Activated CD8-positive, alpha-beta memory T cell treated with anti-CD3 and anti-CD28 coated beads, Interleukin-2, amount 10 ng/mL, durations not matched to agents 7 days and 5 days (primary cell): ENCODE results near the gene CCDC68. TPM values are rescaled to one million over a fixed set of nuclear protein-coding genes. Genes with fewer than 3 reads are reported as not detected.
"Not testable (repeated sequence)": the region's sequence is repeated elsewhere in the genome, so short reads cannot be mapped to it uniquely, and the experiment has no call there.

Source experiments
- ATAC-seq: fragments of 150-1000 bp; cut with Tn5 transposase; one replicate; pipeline ENCODE4 v1.10.0; 2021; ENCODE audit warnings: moderate library complexity
- CTCF ChIA-PET: fragments of 350-600 bp; sonication (Branson Sonifier 250); formaldehyde crosslinking; loops from one replicate; lab custom pipeline; 2021; ENCODE audit warnings: antibody characterized with exemption; lab: Charles Lee
- DNase-seq: peaks from one replicate; pipeline ENCODE4 v3.0.0-alpha.2; 2020
- H3K27ac Mint-ChIP-seq: one replicate; pipeline ENCODE4 v1.8.0; 2021; ENCODE audit warnings: mild to moderate bottlenecking, mixed read lengths
- H3K27me3 Mint-ChIP-seq: one replicate; pipeline ENCODE4 v1.8.0; 2021; ENCODE audit warnings: mixed read lengths
- H3K36me3 Mint-ChIP-seq: one replicate; pipeline ENCODE4 v1.8.0; 2021; ENCODE audit warnings: mild to moderate bottlenecking, mixed read lengths
- H3K4me1 Mint-ChIP-seq: one replicate; pipeline ENCODE4 v1.8.0; 2021; ENCODE audit warnings: mixed read lengths
- H3K4me3 Mint-ChIP-seq: one replicate; pipeline ENCODE4 v1.8.0; 2021; ENCODE audit warnings: mild to moderate bottlenecking, moderate library complexity, mixed read lengths
- H3K9me3 Mint-ChIP-seq: one replicate; pipeline ENCODE4 v1.8.0; 2022; ENCODE audit warnings: low read depth, mixed read lengths
- total RNA-seq, 2 experiments: library from RNA; stranded (reverse); gene quantifications; one replicate each; pipeline ENCODE4 v1.2.3, GENCODE V29; 2021

CCDC68 gene
- total RNA-seq, 2 experiments from 2014 or later: not detected

DNA sequence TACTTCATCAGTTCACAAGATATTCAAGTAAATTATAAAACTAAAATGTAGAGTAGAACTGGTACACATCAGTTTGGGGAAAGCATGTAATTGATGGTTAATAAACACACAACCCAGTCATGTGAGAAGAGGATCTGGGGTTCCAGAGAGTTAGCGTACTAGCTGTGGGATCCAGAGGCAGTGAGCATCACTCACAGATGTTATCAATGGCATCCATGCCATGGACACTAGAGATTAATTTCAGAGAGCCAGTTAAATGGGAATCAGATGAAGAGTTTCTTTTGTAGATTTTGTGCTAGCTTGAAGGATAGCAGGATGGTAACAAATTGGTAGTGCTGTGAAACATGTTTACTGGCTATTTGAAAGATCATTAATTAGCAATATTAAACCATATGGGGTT, 21.8 kb upstream of the CCDC68 start:
- ATAC-seq: no peak
- CTCF ChIA-PET: no interaction called here
- Mint-ChIP-seq H3K9me3 (no peaks in the 10 kb centered on the region), H3K4me1 (no peaks in the 10 kb centered on the region), H3K27ac (no peak overlapping the region), H3K4me3 (no peak overlapping the region), H3K36me3 (no peaks in the 10 kb centered on the region), H3K27me3 (peaks cover 18% of the 10 kb centered on the region)
- no peak for DNase-seq

DNA sequence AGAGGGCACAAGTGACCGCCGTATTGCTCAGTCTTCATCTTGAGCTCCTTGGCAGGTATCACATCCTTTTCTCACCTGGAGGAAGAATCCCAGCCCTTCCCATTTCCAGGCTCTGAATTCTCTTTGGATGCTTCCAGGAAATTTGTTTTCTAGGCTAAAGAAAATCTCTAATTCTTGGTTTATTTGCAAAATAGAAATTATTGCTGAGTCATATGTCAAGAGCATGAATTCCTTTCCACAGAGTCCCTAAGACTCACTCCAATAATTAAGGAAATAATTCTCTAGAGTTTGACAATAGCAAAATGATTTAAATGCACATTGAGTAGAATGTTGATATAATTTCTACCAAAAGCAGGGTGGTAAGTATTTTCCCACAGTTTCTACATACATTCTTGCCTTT, 16.3 kb upstream of the CCDC68 start:
- H3K27me3 Mint-ChIP-seq: peaks cover 18% of the 10 kb centered on the region

DNA sequence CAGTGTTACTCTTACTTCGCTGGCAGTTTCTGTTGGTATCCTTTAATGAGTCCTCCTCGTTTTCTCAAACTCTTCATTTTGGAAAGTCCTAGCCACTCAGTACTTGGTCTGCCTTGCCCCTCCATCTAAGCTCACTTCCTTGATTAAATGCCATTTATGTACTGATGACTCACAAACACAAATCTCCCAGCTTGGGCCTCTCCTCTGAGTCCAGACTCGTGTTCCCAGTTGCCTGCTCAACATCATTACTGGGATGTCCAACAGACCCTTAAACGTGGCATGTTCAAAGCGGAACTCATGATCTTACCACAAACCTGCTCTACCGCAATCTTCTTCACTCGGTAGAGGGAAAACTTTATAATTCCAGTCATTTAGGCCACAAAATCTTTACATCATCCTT, 13.8 kb upstream of the CCDC68 start:
- CTCF ChIA-PET: no interaction called here
- Mint-ChIP-seq H3K36me3 (no peaks in the 10 kb centered on the region), H3K4me1 (no peaks in the 10 kb centered on the region), H3K9me3 (no peaks in the 10 kb centered on the region), H3K27me3 (peaks cover 5% of the 10 kb centered on the region), H3K27ac (no peak overlapping the region), H3K4me3 (no peak overlapping the region)
- no peak for ATAC-seq
- DNase-seq: no peak

More for the DNA sequence above, 16.3 kb upstream of the CCDC68 start:
- ATAC-seq (no peak), DNase-seq (no peak)
- CTCF ChIA-PET: no interaction called here
- no peaks in the 10 kb centered on the region for H3K4me1 Mint-ChIP-seq
- no peak overlapping the region for H3K27ac Mint-ChIP-seq
- H3K4me3 Mint-ChIP-seq: no peak overlapping the region
- no peaks in the 10 kb centered on the region for H3K36me3 Mint-ChIP-seq
- no peaks in the 10 kb centered on the region for H3K9me3 Mint-ChIP-seq

DNA sequence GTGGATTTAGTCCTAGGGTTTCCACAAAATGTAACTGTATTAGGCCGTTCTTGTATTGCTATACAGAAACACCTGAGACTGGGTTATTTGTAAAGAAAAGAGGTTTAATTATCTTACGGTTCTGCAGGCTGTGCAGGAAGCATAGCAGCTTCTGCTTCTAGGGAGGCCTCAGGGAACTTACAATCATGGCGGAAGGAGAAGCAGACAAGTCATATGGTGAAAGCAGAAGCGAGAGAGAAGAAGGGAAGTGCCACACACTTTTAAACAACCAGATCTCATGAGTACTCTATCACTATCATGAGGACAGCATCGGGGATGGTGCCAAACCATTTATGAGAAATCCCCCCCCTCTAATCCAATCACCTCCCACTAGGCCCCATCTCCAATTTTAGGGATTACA, 9.5 kb upstream of the CCDC68 start:
- DNase-seq: no peak
- H3K9me3 Mint-ChIP-seq: no peaks in the 10 kb centered on the region
- CTCF ChIA-PET: no interaction called here

DNA sequence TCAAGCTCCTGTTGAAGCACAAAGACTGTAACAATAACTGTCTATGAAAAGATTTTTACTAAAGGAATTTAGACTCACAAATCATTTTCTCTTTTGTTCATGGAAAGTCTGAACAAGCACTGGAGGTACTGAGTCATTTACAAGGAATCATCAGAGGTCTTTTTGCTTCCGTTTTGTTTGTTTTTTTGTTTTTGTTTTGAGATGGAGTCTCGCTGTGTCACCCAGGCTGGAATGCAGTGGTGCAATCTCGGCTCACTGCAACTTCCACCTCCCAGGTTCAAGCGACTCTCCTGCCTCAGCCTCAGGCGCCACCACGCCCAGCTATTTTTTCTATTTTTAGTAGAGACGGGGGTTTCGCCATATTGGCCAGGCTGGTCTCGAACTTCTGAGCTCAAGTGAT, 9.0 kb upstream of the CCDC68 start:
- ATAC-seq, DNase-seq, H3K4me3 Mint-ChIP-seq, H3K36me3 Mint-ChIP-seq, H3K9me3 Mint-ChIP-seq, CTCF ChIA-PET, H3K4me1 Mint-ChIP-seq, H3K27ac Mint-ChIP-seq: not testable (repeated sequence)
- peaks cover 15% of the 10 kb centered on the region for H3K27me3 Mint-ChIP-seq

More for the DNA sequence above, 9.5 kb upstream of the CCDC68 start:
- ATAC-seq: no peak
- H3K4me3 Mint-ChIP-seq: no peak overlapping the region
- H3K27ac Mint-ChIP-seq: no peak overlapping the region
- no peaks in the 10 kb centered on the region for H3K36me3 Mint-ChIP-seq
- peaks cover 11% of the 10 kb centered on the region for H3K27me3 Mint-ChIP-seq
- H3K4me1 Mint-ChIP-seq: no peaks in the 10 kb centered on the region

DNA sequence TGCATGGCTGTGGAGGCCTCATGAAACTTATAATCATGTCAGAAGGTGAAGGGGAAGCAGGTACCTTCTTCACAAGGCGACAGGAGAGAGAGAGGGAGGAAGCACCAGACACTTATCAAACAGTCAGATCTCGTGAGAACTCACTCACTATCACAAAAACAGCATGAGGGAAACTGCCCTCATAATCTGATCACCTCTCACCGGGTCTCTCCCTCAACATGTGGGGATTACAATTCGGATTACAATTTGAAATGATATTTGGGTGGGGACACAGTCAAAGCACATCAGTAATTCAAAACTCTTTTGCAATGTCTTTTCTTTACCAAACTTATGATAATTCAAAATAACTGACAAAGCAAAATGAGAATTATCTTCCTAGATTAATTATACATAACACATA, 8.5 kb upstream of the CCDC68 start:
- Mint-ChIP-seq H3K4me1 (no peaks in the 10 kb centered on the region), H3K27me3 (peaks cover 16% of the 10 kb centered on the region), H3K4me3 (no peak overlapping the region), H3K9me3 (no peaks in the 10 kb centered on the region), H3K36me3 (no peaks in the 10 kb centered on the region), H3K27ac (no peak overlapping the region)
- no peak for ATAC-seq
- no peak for DNase-seq
- CTCF ChIA-PET: no interaction called here

DNA sequence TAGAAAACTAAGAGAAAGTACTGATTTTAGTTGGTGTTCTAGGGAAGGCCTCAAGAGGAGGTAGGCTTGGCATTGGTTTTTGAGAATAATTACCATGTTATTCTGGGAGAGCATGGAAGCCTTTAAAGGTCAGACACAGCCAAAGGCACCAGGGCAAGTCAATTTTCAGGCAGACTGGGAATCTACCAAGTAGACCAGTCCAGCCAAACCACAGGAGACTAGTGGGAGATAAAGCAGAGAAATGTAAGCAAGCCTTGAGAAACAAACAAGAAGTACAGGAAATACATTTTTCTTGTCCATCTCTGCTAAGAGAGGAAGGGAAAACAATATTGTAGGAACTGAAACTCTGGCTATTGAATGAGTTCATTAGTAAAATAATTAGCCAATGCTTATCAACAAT, 5.5 kb upstream of the CCDC68 start:
- CTCF ChIA-PET: no interaction called here
- Mint-ChIP-seq H3K36me3 (peaks cover 1% of the 10 kb centered on the region), H3K4me3 (no peak overlapping the region), H3K4me1 (no peaks in the 10 kb centered on the region), H3K27ac (no peak overlapping the region), H3K9me3 (no peaks in the 10 kb centered on the region), H3K27me3 (peaks cover 38% of the 10 kb centered on the region)
- ATAC-seq (no peak), DNase-seq (no peak)

DNA sequence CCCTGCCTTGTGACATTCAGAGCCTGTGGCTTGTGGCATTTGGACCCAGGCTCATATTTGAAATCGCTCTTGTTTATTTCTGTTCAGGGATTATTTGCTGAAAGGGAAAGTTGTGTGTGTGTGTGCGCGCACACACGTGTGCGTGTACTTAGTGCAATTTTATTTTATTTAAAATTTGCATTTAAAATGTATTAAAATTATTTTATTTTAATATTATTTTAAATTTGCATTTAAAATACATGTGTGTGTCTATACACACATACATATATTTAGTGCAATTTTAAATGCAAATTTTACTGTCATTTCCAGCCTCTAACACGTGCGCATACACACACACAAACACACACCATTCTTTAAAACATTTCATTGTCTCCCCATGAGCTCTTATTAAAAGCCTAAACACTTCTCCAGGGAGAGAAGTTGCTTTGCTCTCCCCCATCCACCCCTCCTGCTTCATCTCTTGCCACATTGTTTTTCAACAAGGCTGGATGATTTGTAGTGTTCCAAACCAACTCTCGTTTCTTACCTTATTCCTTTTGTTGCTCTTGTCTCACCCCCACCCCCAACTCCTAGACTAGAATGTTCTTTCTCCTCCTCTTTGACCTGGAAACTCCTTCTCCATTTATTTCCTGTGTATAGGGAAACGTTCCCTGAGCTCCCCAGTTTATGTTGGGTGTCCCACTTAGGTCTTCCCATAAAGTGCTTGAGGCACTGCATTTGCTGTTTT, 3.8 kb upstream of the CCDC68 start:
- ATAC-seq: no peak
- no peak for DNase-seq
- Mint-ChIP-seq H3K4me3 (no peak overlapping the region), H3K36me3 (peaks cover 1% of the 10 kb centered on the region), H3K4me1 (peaks cover 2% of the 10 kb centered on the region), H3K9me3 (no peaks in the 10 kb centered on the region), H3K27ac (no peak overlapping the region), H3K27me3 (peaks cover 49% of the 10 kb centered on the region)
- CTCF ChIA-PET: no interaction called here

DNA sequence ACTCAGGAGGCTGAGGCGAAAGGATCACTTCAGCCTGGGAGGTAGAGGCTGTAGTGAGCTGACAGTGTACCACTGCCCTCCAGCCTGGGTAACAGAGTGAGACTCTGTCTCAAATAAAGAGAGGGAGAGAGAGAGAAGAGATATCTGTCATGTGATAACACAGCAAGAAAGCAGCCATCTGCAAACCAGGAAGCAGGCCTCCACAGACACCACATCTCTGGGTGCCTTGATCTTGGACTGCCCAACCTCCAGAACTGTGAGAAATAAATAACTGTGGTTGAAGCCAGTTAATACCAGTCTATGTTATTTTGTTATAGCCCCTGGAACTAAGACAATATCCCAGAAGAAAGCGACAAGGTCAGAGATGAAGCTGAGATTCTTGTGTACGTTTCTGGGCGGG, 2.6 kb upstream of the CCDC68 start:
- no peak for DNase-seq
- no peak overlapping the region for H3K27ac Mint-ChIP-seq
- H3K9me3 Mint-ChIP-seq: no peaks in the 10 kb centered on the region
- peaks cover 1% of the 10 kb centered on the region for H3K36me3 Mint-ChIP-seq
- peaks cover 2% of the 10 kb centered on the region for H3K4me1 Mint-ChIP-seq
- CTCF ChIA-PET: interaction anchor here (1.0 kb wide), 1 partner anchor 569 kb away, joined by 3 read pairs; no protein-coding TSS in a partner anchor
- H3K27me3 Mint-ChIP-seq: peaks cover 60% of the 10 kb centered on the region
- no peak for ATAC-seq
- no peak overlapping the region for H3K4me3 Mint-ChIP-seq

DNA sequence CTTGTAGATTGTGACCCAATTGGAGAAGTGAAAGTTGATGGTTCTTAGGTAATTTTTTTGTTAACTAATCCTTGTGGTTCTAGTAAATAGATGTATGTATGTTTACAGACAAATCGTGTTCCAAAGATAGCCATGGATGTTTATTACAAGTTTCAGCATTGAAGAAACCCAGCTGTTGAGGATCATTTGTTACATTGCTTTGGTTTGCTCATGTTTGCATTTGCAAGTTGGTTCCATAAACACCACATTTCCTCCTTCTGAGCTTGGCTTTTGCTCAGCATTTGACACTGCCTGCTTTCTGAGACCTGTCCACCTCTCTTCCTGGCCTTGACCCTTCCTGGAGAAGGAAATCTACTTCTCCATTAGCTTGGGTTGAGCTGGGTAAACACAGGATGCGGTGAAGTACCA, 1.8 kb upstream of the CCDC68 start:
- Mint-ChIP-seq H3K27ac (no peak overlapping the region), H3K4me1 (peaks cover 2% of the 10 kb centered on the region), H3K4me3 (no peak overlapping the region), H3K36me3 (peaks cover 1% of the 10 kb centered on the region), H3K27me3 (peaks cover 66% of the 10 kb centered on the region), H3K9me3 (no peaks in the 10 kb centered on the region)
- CTCF ChIA-PET: interaction anchor here (0.8 kb wide), 1 partner anchor 290 kb away, joined by 3 read pairs; no protein-coding TSS in a partner anchor
- ATAC-seq: no peak
- DNase-seq: no peak

DNA sequence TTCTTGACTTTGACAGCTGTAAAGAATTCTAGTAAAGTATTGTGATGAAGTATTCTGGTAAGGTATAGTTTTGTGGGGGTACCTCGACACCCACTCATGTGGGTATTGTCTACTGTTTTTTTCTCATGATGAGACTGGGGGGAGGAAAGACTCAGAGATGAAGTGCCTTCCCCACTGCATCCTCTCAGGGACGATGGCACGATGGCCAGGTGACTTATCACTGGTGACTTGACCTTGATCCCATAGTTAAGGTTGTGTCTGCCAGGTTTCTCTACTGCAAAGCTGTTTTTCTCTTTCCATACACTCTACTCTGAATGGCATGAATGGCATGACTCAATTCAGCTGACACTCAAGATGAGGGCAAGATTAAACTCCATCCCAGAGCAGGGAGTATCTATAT, 936 bp upstream of the CCDC68 start:
- CTCF ChIA-PET: no interaction called here
- H3K36me3 Mint-ChIP-seq: peaks cover 1% of the 10 kb centered on the region

DNA sequence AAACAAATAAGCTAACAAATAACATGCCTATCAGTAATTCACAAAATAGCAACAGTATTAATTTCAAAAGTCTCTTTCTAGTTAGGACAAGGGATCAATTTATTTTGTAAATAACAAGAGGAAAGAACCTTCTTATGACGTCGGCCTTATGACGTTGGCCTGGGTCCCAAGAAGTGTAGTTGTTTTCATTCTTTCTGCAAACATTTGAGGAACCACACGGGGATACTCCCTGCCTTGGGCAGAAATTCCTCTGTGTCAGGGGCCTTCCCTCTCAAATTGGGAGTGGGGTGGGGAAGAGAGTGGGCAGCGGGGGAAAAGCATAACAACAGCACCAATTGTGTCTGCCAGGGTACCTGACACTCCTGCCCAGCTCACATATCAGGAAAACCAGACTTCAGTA, 1.3 kb downstream of the CCDC68 start:
- CTCF ChIA-PET: no interaction called here
- ATAC-seq: no peak
- DNase-seq: no peak
- H3K27me3 Mint-ChIP-seq: peaks cover 65% of the 10 kb centered on the region
- no peaks in the 10 kb centered on the region for H3K9me3 Mint-ChIP-seq
- H3K27ac Mint-ChIP-seq: no peak overlapping the region
- H3K36me3 Mint-ChIP-seq: peaks cover 1% of the 10 kb centered on the region
- peaks cover 2% of the 10 kb centered on the region for H3K4me1 Mint-ChIP-seq
- H3K4me3 Mint-ChIP-seq: no peak overlapping the region

More for the DNA sequence above, 936 bp upstream of the CCDC68 start:
- H3K9me3 Mint-ChIP-seq: no peaks in the 10 kb centered on the region
- no peak overlapping the region for H3K27ac Mint-ChIP-seq
- DNase-seq: no peak
- peaks cover 2% of the 10 kb centered on the region for H3K4me1 Mint-ChIP-seq
- peaks cover 69% of the 10 kb centered on the region for H3K27me3 Mint-ChIP-seq
- no peak overlapping the region for H3K4me3 Mint-ChIP-seq
- no peak for ATAC-seq

DNA sequence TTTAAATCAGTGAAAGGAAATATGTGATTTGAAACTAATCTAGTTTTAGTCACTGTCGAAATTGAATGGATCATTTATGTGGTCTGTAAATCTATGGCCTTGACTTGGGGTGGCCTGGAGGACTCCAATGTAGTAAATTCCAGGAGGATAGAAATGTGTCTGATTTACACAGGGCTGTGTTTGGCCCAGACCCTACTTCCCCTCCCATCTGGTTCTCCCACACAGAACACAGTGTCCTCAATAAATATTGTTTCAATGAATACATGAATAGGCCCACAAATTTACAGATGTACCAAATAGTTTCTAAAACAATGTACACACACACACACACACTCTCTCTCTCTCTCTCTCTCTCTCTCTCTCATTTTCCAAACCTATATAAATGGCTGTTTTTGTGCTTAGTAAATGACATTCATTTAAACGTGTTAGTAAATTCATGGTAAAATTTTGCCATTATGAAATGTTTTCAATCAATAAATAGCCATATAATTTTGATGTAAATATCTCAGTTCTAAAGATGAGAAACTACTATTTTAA, 1.9 kb downstream of the CCDC68 start:
- peaks cover 1% of the 10 kb centered on the region for H3K36me3 Mint-ChIP-seq
- DNase-seq (no peak), ATAC-seq (no peak)
- no peak overlapping the region for H3K27ac Mint-ChIP-seq
- peaks cover 65% of the 10 kb centered on the region for H3K27me3 Mint-ChIP-seq
- peaks cover 2% of the 10 kb centered on the region for H3K4me1 Mint-ChIP-seq
- no peak overlapping the region for H3K4me3 Mint-ChIP-seq
- CTCF ChIA-PET: no interaction called here
- no peaks in the 10 kb centered on the region for H3K9me3 Mint-ChIP-seq

DNA sequence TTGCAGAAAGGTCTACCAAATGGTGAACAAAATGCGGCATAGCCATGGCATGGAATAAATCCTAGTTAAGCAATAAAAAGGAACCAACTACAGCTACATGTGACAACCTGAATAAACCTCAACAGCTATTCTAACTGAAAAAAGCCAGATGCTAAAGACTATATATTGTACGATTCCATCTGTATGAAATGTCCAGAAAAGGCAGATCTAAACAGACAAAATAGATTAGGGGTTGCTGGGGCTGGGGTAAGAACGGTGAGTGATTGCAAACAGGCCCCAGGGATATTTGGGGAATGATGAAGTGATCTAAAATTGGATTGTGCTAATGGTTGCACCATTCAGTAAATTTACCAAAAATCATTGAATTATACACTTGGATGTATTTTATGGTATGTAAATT, 2.8 kb downstream of the CCDC68 start:
- ATAC-seq: no peak
- CTCF ChIA-PET: no interaction called here
- H3K9me3 Mint-ChIP-seq: no peaks in the 10 kb centered on the region
- H3K27me3 Mint-ChIP-seq: peaks cover 58% of the 10 kb centered on the region
- no peak overlapping the region for H3K27ac Mint-ChIP-seq
- no peak overlapping the region for H3K4me3 Mint-ChIP-seq
- no peak for DNase-seq
- H3K36me3 Mint-ChIP-seq: peaks cover 1% of the 10 kb centered on the region
- H3K4me1 Mint-ChIP-seq: peaks cover 2% of the 10 kb centered on the region
